Spinal cord (tissue), 10 donors: ENCODE data around the gene SPHK2. TPM values are rescaled to one million over a fixed set of nuclear protein-coding genes. Genes with fewer than 3 reads are reported as not detected.
"Not testable (repeated sequence)": the region's sequence is repeated elsewhere in the genome, so short reads cannot be mapped to it uniquely, and the experiment has no call there.

Experiments
- DNase-seq, 6 donors: peaks; one replicate each; pipeline versions ENCODE4 v3.0.0 to v3.0.0-alpha.2; 2013 to 2015; ENCODE audit warnings: low spot score in 6 of 6, low read depth in 4 of 6
- H3K27ac ChIP-seq: one replicate; pipeline ENCODE4 v1.5.1; 2013; ENCODE audit warnings: low read depth, low read length, control low read depth
- H3K27me3 ChIP-seq: one replicate; pipeline ENCODE4 v1.6.1; 2013; ENCODE audit warnings: low read length; ENCODE audit not compliant: control insufficient read depth, insufficient read depth
- H3K36me3 ChIP-seq: one replicate; pipeline ENCODE4 v1.6.1; 2013; ENCODE audit warnings: low read length; ENCODE audit not compliant: control insufficient read depth, insufficient read depth
- H3K4me1 ChIP-seq: one replicate; pipeline ENCODE4 v1.6.1; 2013; ENCODE audit warnings: low read length; ENCODE audit not compliant: control insufficient read depth, insufficient read depth
- H3K4me3 ChIP-seq: one replicate; pipeline ENCODE4 v1.5.1; 2013; ENCODE audit warnings: low read depth, low read length, control low read depth
- H3K9me3 ChIP-seq: one replicate; pipeline ENCODE4 v1.6.1; 2013; ENCODE audit warnings: low read length; ENCODE audit not compliant: control insufficient read depth, insufficient read depth
- WGBS: methylation state at CpG from one replicate; pipeline ENCODE4 v1.1.5; 2013; ENCODE audit warnings: missing lambda C conversion rate; ENCODE audit not compliant: insufficient coverage; 5-methylcytosine and 5-hydroxymethylcytosine counted together
- long read RNA-seq, 4 donors: transcript quantifications; one replicate each; lab custom pipeline, GENCODE V29; 2026
- polyA plus RNA-seq, 2 donors: library from polyadenylated mRNA; unstranded; fragments of 120-200 nt; gene quantifications; one replicate each; pipeline ENCODE4 v1.2.1, GENCODE V29; 2013; ENCODE audit not compliant: insufficient read length in 2 of 2
- total RNA-seq, 2 donors: library from RNA; depleted of rRNA in 1 of 2; stranded (reverse); fragments of 120-200 nt in 1 of 2; fragments of >200 nt in 1 of 2; gene quantifications; one replicate each; pipeline versions ENCODE4 v1.2.3 to v1.2.4, GENCODE V29; 2013 to 2014
- donor health status: healthy.

SPHK2 gene
- total RNA-seq (10 to 100 TPM; 10.2 to 11.6 TPM), polyA plus RNA-seq (10 to 100 TPM; 36.6 to 39.3 TPM)
- long read RNA-seq, donor 1, partial matches to known transcripts: 0 of 4 reads
- long read RNA-seq, donor 1, other reads (novel, unspliced or antisense): 0 of 4 reads
- long read RNA-seq, donor 2, partial matches to known transcripts: 0 of 6 reads
- long read RNA-seq, donor 2, other reads (novel, unspliced or antisense): 0 of 6 reads
- long read RNA-seq, donor 3, partial matches to known transcripts: 0 of 4 reads
- long read RNA-seq, donor 3, other reads (novel, unspliced or antisense): 0 of 4 reads
- long read RNA-seq, donor 4, partial matches to known transcripts: 0 of 7 reads
- long read RNA-seq, donor 4, other reads (novel, unspliced or antisense): 0 of 7 reads

GRCh38 chr19:48618916-48619691 is at the start of gene SPHK2, which contains the start of gene RPL18:
TSS of gene SPHK2 (plus strand) at chr19:48619506. CDS start at chr19:48620515, 1,009 bp downstream.
TSS of gene RPL18 (minus strand) at chr19:48619178. CDS start at chr19:48619143, 35 bp downstream.
- WGBS: 0% methylated on average over 69 of the region's 69 CpGs

GRCh38 chr19:48569814-48570213 is 49.5 kb upstream of the SPHK2 start:
- 72% methylated on average over 8 of the region's 11 CpGs for WGBS
- peaks cover 10% of the 10 kb centered on the region for H3K4me1 ChIP-seq
- H3K9me3 ChIP-seq: no peaks in the 10 kb centered on the region
- no peak for DNase-seq
- no peaks in the 10 kb centered on the region for H3K27me3 ChIP-seq
- no peak overlapping the region for H3K27ac ChIP-seq
- H3K36me3 ChIP-seq: no peaks in the 10 kb centered on the region
- H3K4me3 ChIP-seq: no peak overlapping the region

More at GRCh38 chr19:48618916-48619691, at the start of gene SPHK2, which contains the start of gene RPL18:
- Histone ChIP-seq H3K27me3 (no peaks in the 10 kb centered on the region), H3K4me1 (peaks cover 69% of the 10 kb centered on the region), H3K27ac (peak within 1 kb of the TSS; percentile 80), H3K36me3 (peaks cover 36% of the 10 kb centered on the region), H3K4me3 (peak within 1 kb of the TSS; percentile 96), H3K9me3 (no peaks in the 10 kb centered on the region)
- peak; percentile 94 to 100 (median 98) for DNase-seq

GRCh38 chr19:48571378-48572162 is 47.7 kb upstream of the SPHK2 start:
- DNase-seq: no peak
- H3K4me3 ChIP-seq: no peak overlapping the region
- H3K36me3 ChIP-seq: no peaks in the 10 kb centered on the region
- no peak overlapping the region for H3K27ac ChIP-seq
- WGBS: 63% methylated on average over 4 of the region's 5 CpGs
- no peaks in the 10 kb centered on the region for H3K27me3 ChIP-seq
- H3K9me3 ChIP-seq: no peaks in the 10 kb centered on the region
- H3K4me1 ChIP-seq: peaks cover 10% of the 10 kb centered on the region

GRCh38 chr19:48573163-48573505 is 46.2 kb upstream of the SPHK2 start:
- no peak for DNase-seq
- Histone ChIP-seq H3K4me1 (peaks cover 7% of the 10 kb centered on the region), H3K4me3 (no peak overlapping the region), H3K9me3 (no peaks in the 10 kb centered on the region), H3K27ac (no peak overlapping the region), H3K27me3 (no peaks in the 10 kb centered on the region), H3K36me3 (no peaks in the 10 kb centered on the region)
- 36% methylated on average over 12 of the region's 12 CpGs for WGBS

GRCh38 chr19:48575931-48576622 is 43.2 kb upstream of the SPHK2 start:
- no peaks in the 10 kb centered on the region for H3K9me3 ChIP-seq
- WGBS: 93% methylated on average over 5 of the region's 23 CpGs
- no peak overlapping the region for H3K4me3 ChIP-seq
- no peaks in the 10 kb centered on the region for H3K36me3 ChIP-seq
- H3K27ac ChIP-seq: no peak overlapping the region
- DNase-seq: no peak
- H3K4me1 ChIP-seq: no peaks in the 10 kb centered on the region
- H3K27me3 ChIP-seq: no peaks in the 10 kb centered on the region

GRCh38 chr19:48577908-48578307 is 41.4 kb upstream of the SPHK2 start:
- not testable (repeated sequence) for DNase-seq, H3K9me3 ChIP-seq, H3K36me3 ChIP-seq, H3K4me1 ChIP-seq, H3K27ac ChIP-seq, H3K4me3 ChIP-seq, H3K27me3 ChIP-seq
- WGBS: 95% methylated on average over 3 of the region's 7 CpGs

- Histone ChIP-seq H3K4me3 (no peak overlapping the region), H3K27me3 (no peaks in the 10 kb centered on the region), H3K27ac (no peak overlapping the region), H3K4me1 (no peaks in the 10 kb centered on the region), H3K9me3 (no peaks in the 10 kb centered on the region), H3K36me3 (no peaks in the 10 kb centered on the region)
- WGBS: no CpG with 5 or more reads among the region's 3 CpGs
- DNase-seq: no peak
Observed at GRCh38 chr19:48578891-48579290, 40.4 kb upstream of the SPHK2 start.

- Histone ChIP-seq H3K4me3 (no peak overlapping the region), H3K27me3 (no peaks in the 10 kb centered on the region), H3K36me3 (no peaks in the 10 kb centered on the region), H3K9me3 (no peaks in the 10 kb centered on the region), H3K4me1 (peaks cover 4% of the 10 kb centered on the region), H3K27ac (no peak overlapping the region)
- WGBS: no CpG with 5 or more reads among the region's 2 CpGs
- no peak for DNase-seq
Observed at GRCh38 chr19:48582168-48582567, 37.1 kb upstream of the SPHK2 start.

- no peaks in the 10 kb centered on the region for H3K36me3 ChIP-seq
- 83% methylated on average over 1 of the region's 3 CpGs for WGBS
- H3K4me1 ChIP-seq: peaks cover 16% of the 10 kb centered on the region
- no peak for DNase-seq
- no peak overlapping the region for H3K4me3 ChIP-seq
- peaks cover 5% of the 10 kb centered on the region for H3K27me3 ChIP-seq
- no peak overlapping the region for H3K27ac ChIP-seq
- H3K9me3 ChIP-seq: no peaks in the 10 kb centered on the region
Observed at GRCh38 chr19:48587387-48587786, 31.9 kb upstream of the SPHK2 start.
